Measurements from ENCODE around the gene STK32B.
"Not testable (repeated sequence)": the region's sequence is repeated elsewhere in the genome, so short reads cannot be mapped to it uniquely, and the experiment has no call there.

STK32B gene

GRCh38 chr4:5030927-5031326, 20.4 kb upstream of the STK32B start:
- DNase-seq: no peak

GRCh38 chr4:5032813-5033212, 18.5 kb upstream of the STK32B start:
- no peak for DNase-seq

GRCh38 chr4:5033281-5033841, 17.9 kb upstream of the STK32B start:
- DNase-seq: no peak

GRCh38 chr4:5034206-5034605, 17.1 kb upstream of the STK32B start:
- DNase-seq: no peak

GRCh38 chr4:5036239-5036638, 15.0 kb upstream of the STK32B start:
- DNase-seq: no peak

GRCh38 chr4:5037553-5038551, 13.4 kb upstream of the STK32B start:
- DNase-seq: no peak

GRCh38 chr4:5039800-5040199, 11.5 kb upstream of the STK32B start:
- DNase-seq: no peak

- no peak for DNase-seq
These were observed 10.2 kb upstream of the STK32B start for GRCh38 chr4:5040856-5041620.

GRCh38 chr4:5041699-5042098, 9.6 kb upstream of the STK32B start:
- no peak for DNase-seq

GRCh38 chr4:5043579-5043978, 7.7 kb upstream of the STK32B start:
- no peak for DNase-seq

- DNase-seq: no peak
These were observed 6.9 kb upstream of the STK32B start for GRCh38 chr4:5044341-5044740.

- DNase-seq: no peak
These were observed 6.2 kb upstream of the STK32B start for GRCh38 chr4:5045097-5045496.

GRCh38 chr4:5048721-5049120, 2.6 kb upstream of the STK32B start:
- no peak for DNase-seq

- DNase-seq: peak; percentile 20 to 33
These were observed 581 bp upstream of the STK32B start for GRCh38 chr4:5050520-5051277.

- DNase-seq: no peak
These were observed 973 bp downstream of the STK32B start for GRCh38 chr4:5052204-5052702.

- DNase-seq: no peak
These were observed 1.6 kb downstream of the STK32B start for GRCh38 chr4:5052726-5053425.

- no peak for DNase-seq
These were observed 3.3 kb downstream of the STK32B start for GRCh38 chr4:5054532-5054931.

- no peak for DNase-seq
These were observed 4.1 kb downstream of the STK32B start for GRCh38 chr4:5055411-5055810.

GRCh38 chr4:5066101-5066500, 14.8 kb downstream of the STK32B start:
- DNase-seq: no peak

- not testable (repeated sequence) for DNase-seq
These were observed 15.7 kb downstream of the STK32B start for GRCh38 chr4:5066968-5067367.

GRCh38 chr4:5067908-5068307, 16.6 kb downstream of the STK32B start:
- DNase-seq: no peak

- DNase-seq: no peak
These were observed 18.6 kb downstream of the STK32B start for GRCh38 chr4:5069901-5070300.
